Kidney epithelial cell (primary cell): ENCODE measurements around the gene ARHGAP23. TPM values are rescaled to one million over a fixed set of nuclear protein-coding genes. Genes with fewer than 3 reads are reported as not detected.
A peak's percentile ranks its signal among the peaks of the same experiment; 100 is the strongest.
"Not testable (repeated sequence)": the region's sequence is repeated elsewhere in the genome, so short reads cannot be mapped to it uniquely, and the experiment has no call there.

ENCODE experiments used
- DNase-seq: peaks from one replicate; pipeline ENCODE4 v3.0.0-alpha.2; 2010; ENCODE audit warnings: low read depth
- H3K27me3 ChIP-seq: 2 replicates; pipeline ENCODE4 v1.6.0; 2011; ENCODE audit warnings: low read length; ENCODE audit not compliant: control insufficient read depth, insufficient read depth
- H3K36me3 ChIP-seq: 2 replicates; pipeline ENCODE4 v1.5.1; 2011; ENCODE audit warnings: low read length; ENCODE audit not compliant: control insufficient read depth, insufficient read depth
- H3K4me3 ChIP-seq: 2 replicates; pipeline ENCODE4 v1.5.1; 2011; ENCODE audit warnings: low read depth, mild to moderate bottlenecking, control low read depth, low read length
- CTCF ChIP-seq: IDR thresholded peaks from 2 replicates; pipeline ENCODE4 v1.5.1; 2011; ENCODE audit warnings: mild to moderate bottlenecking, moderate library complexity, low read length, control low read depth, inconsistent platforms; ENCODE audit not compliant: insufficient read depth, poor library complexity, severe bottlenecking
- total RNA-seq: library from RNA; depleted of rRNA; stranded (reverse); fragments of >200 nt; gene quantifications from 2 replicates; pipeline ENCODE4 v1.2.3, GENCODE V29; 2015

ARHGAP23 gene
- total RNA-seq, 1 donor from 2014 or later = 52.8 TPM

GRCh38 chr17:38467491-38467890 is 39.2 kb downstream of the ARHGAP23 start:
- TF ChIP-seq CTCF = no peak
- no peak for DNase-seq
- Histone ChIP-seq H3K36me3 (peaks cover 12% of the 10 kb centered on the region), H3K27me3 (no peaks in the 10 kb centered on the region), H3K4me3 (no peak overlapping the region)

GRCh38 chr17:38469875-38470274 is 41.6 kb downstream of the ARHGAP23 start:
- Histone ChIP-seq H3K4me3 (no peak overlapping the region), H3K27me3 (no peaks in the 10 kb centered on the region), H3K36me3 (peaks cover 5% of the 10 kb centered on the region)
- no peak for DNase-seq
- no peak for TF ChIP-seq CTCF

GRCh38 chr17:38471253-38471652 is 43.0 kb downstream of the ARHGAP23 start:
- H3K36me3 ChIP-seq, DNase-seq, H3K27me3 ChIP-seq, H3K4me3 ChIP-seq: not testable (repeated sequence)

- DNase-seq, H3K4me3 ChIP-seq, H3K36me3 ChIP-seq, H3K27me3 ChIP-seq: not testable (repeated sequence)
- TF ChIP-seq CTCF = peak; percentile 32
Observed at GRCh38 chr17:38474666-38475065, 46.4 kb downstream of the ARHGAP23 start.

GRCh38 chr17:38476549-38476948 is 48.3 kb downstream of the ARHGAP23 start:
- no peak for DNase-seq
- H3K4me3 ChIP-seq = no peak overlapping the region
- H3K36me3 ChIP-seq = peaks cover 3% of the 10 kb centered on the region
- no peak for TF ChIP-seq CTCF
- no peaks in the 10 kb centered on the region for H3K27me3 ChIP-seq

GRCh38 chr17:38477417-38477816 is 49.2 kb downstream of the ARHGAP23 start:
- DNase-seq, H3K4me3 ChIP-seq, H3K36me3 ChIP-seq, H3K27me3 ChIP-seq: not testable (repeated sequence)

- H3K36me3 ChIP-seq, H3K4me3 ChIP-seq, DNase-seq, H3K27me3 ChIP-seq: not testable (repeated sequence)
Observed at GRCh38 chr17:38477951-38478350, 49.7 kb downstream of the ARHGAP23 start.

GRCh38 chr17:38478667-38479066 is 50.4 kb downstream of the ARHGAP23 start:
- not testable (repeated sequence) for H3K27me3 ChIP-seq, DNase-seq, H3K36me3 ChIP-seq, H3K4me3 ChIP-seq

- H3K4me3 ChIP-seq, H3K36me3 ChIP-seq, DNase-seq, H3K27me3 ChIP-seq: not testable (repeated sequence)
Observed at GRCh38 chr17:38482039-38482699, 53.9 kb downstream of the ARHGAP23 start.

- H3K36me3 ChIP-seq, H3K4me3 ChIP-seq, H3K27me3 ChIP-seq, DNase-seq: not testable (repeated sequence)
Observed at GRCh38 chr17:38482700-38483043, 54.4 kb downstream of the ARHGAP23 start.
